ENCODE results near the gene DNM1. TPM values are rescaled to one million over a fixed set of nuclear protein-coding genes. Genes with fewer than 3 reads are reported as not detected.
A peak's percentile ranks its signal among the peaks of the same experiment; 100 is the strongest.
"Not testable (repeated sequence)": the region's sequence is repeated elsewhere in the genome, so short reads cannot be mapped to it uniquely, and the experiment has no call there.

The DNM1 gene
- total and polyA plus RNA-seq, 12 donors: 2.1 to 13.7 (median 3.9) TPM

DNA sequence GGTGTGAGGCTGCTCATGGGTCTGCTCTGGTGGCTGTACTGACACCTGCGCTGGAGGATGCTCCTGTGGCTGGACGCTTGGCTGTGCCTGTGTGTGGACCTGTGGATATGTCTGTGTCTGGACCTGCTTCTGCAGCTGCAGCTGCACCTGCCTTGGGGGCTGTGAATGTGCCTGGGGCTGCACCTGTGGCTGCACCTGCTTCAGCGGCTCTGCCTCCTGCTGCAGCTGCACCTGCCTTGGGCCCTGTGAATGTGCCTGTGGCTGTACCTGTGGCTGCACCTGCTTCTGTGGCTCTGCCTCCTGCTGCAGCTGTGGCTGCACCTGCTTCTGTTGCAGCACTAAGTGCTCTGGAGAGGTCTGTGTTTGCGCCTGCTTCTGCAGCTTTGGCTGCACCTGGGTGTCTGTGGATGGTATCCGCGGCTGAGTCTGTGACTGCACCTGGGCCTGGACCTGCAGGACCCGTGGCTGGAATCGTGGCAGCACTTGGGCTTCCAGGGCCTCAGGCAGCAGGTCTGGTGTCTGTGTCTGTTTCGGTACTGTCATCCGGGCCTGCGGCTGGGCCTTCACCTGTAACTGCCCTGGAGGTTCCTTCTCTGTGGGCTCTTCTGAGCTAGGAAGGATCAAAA lies 24.3 kb upstream of the DNM1 start:
- Histone ChIP-seq H3K4me3 (no peak overlapping the region), H3K27ac (no peak overlapping the region), H3K27me3 (no peaks in the 10 kb centered on the region), H3K9me3 (no peaks in the 10 kb centered on the region), H3K36me3 (peaks cover 9 to 92% (median 64%) of the 10 kb centered on the region in 9 donors), H3K4me1 (no peaks in the 10 kb centered on the region)
- WGBS, 2 donors: 98% methylated on average over 11 of the region's 11 CpGs
- no peak for DNase-seq
- intact Hi-C loops (cut with DNase I): no loop called here
- ATAC-seq: no peak
- TF ChIP-seq, protein P1, sequence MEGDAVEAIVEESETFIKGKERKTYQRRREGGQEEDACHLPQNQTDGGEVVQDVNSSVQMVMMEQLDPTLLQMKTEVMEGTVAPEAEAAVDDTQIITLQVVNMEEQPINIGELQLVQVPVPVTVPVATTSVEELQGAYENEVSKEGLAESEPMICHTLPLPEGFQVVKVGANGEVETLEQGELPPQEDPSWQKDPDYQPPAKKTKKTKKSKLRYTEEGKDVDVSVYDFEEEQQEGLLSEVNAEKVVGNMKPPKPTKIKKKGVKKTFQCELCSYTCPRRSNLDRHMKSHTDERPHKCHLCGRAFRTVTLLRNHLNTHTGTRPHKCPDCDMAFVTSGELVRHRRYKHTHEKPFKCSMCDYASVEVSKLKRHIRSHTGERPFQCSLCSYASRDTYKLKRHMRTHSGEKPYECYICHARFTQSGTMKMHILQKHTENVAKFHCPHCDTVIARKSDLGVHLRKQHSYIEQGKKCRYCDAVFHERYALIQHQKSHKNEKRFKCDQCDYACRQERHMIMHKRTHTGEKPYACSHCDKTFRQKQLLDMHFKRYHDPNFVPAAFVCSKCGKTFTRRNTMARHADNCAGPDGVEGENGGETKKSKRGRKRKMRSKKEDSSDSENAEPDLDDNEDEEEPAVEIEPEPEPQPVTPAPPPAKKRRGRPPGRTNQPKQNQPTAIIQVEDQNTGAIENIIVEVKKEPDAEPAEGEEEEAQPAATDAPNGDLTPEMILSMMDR (IDR thresholded peaks at IDR 0.05): no peak

- H3K36me3 ChIP-seq: peaks cover 9 to 92% (median 73%) of the 10 kb centered on the region in 9 donors
- no peaks in the 10 kb centered on the region for H3K9me3 ChIP-seq
- H3K4me3 ChIP-seq: no peak overlapping the region
- no peak overlapping the region for H3K27ac ChIP-seq
- no peak for DNase-seq
- TF ChIP-seq, protein P1 (IDR thresholded peaks at IDR 0.05): no peak
- ATAC-seq: no peak
- intact Hi-C loops (cut with DNase I): no loop called here
- H3K27me3 ChIP-seq: no peaks in the 10 kb centered on the region
- H3K4me1 ChIP-seq: no peaks in the 10 kb centered on the region
- 95 to 99% methylated on average over 8 of the region's 8 CpGs for WGBS, 2 donors
Measured at GRCh38 chr9:128180001-128180400, 23.2 kb upstream of the DNM1 start.

DNA sequence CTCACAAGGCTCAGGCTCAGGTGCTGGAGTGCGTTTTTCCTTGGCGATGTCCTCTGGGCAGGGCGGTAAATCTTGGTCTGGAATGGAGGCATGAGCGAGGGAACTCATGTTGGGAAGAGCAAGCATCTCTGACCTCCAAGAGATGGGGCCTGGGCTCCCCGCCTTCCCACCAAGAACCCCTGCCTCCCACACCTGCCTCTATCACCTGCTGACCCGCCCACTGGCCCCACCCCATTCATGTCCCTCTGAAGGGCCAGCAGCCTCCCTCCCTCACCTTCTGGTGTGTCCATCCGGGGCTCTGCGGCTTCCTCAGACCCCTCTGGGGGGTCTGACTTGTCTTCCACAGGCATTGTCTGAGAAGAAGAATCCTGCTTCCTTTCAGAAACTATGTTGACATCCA lies 22.7 kb upstream of the DNM1 start:
- DNase-seq: no peak
- Histone ChIP-seq H3K9me3 (no peaks in the 10 kb centered on the region), H3K4me3 (no peak overlapping the region), H3K27ac (no peak overlapping the region), H3K27me3 (no peaks in the 10 kb centered on the region), H3K36me3 (peaks cover 9 to 92% (median 74%) of the 10 kb centered on the region in 9 donors), H3K4me1 (no peaks in the 10 kb centered on the region)
- intact Hi-C loops (cut with DNase I): no loop called here
- no peak for ATAC-seq
- WGBS, 2 donors: 98% methylated on average over 8 of the region's 8 CpGs
- TF ChIP-seq, protein P1 (IDR thresholded peaks at IDR 0.05): no peak

DNA sequence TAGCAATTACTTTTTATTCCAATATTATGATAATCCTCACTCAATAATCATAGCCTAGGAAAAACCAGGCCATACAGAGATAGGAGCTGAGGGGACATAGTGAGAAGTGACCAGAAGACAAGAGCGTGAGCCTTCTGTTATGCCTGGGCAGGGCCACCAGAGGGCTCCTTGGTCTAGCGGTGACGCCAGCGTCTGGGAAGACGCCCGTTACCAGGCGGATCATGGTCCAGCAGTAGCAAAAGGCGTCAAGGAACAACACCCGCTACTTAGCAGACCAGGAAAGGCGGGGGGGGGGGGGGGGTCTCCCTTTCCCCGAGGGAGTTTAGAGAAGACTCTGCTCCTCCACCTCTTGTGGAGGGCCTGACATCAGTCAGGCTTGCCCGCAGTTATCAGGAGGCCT lies 21.7 kb upstream of the DNM1 start:
- intact Hi-C loops (cut with DNase I); ATAC-seq: not testable (repeated sequence)

More for the DNA sequence above, 21.7 kb upstream of the DNM1 start:
- TF ChIP-seq, protein P1 (IDR thresholded peaks at IDR 0.05): peak in 7 of 9 donors; percentile 38 to 60 (median 51)
- not testable (repeated sequence) for H3K4me3 ChIP-seq, H3K27ac ChIP-seq, H3K9me3 ChIP-seq, H3K4me1 ChIP-seq, H3K27me3 ChIP-seq
- H3K36me3 ChIP-seq: peaks cover 9 to 92% (median 64%) of the 10 kb centered on the region in 9 donors
- 27 to 44% methylated on average over 11 of the region's 12 CpGs for WGBS, 2 donors
- peak in 1 of 2 donors; percentile 55 for DNase-seq

Data from heart right ventricle (tissue), 16 donors.